Prostate gland (tissue), 2 donors: ENCODE data around the gene THEMIS2. TPM values are rescaled to one million over a fixed set of nuclear protein-coding genes. Genes with fewer than 3 reads are reported as not detected.
"Not testable (repeated sequence)": the region's sequence is repeated elsewhere in the genome, so short reads cannot be mapped to it uniquely, and the experiment has no call there.

ENCODE experiments used
- DNase-seq: peaks from one replicate; pipeline ENCODE4 v3.0.0-alpha.2; 2019; ENCODE audit warnings: low spot score
- H3K27ac ChIP-seq, 2 donors: fragments of 200-600 bp; sonication (generic); 2 replicates each; pipeline ENCODE4 v1.5.1; 2017 to 2019
- H3K27me3 ChIP-seq: fragments of 200-600 bp; sonication (generic); replicated peaks from 2 replicates; pipeline ENCODE4 v1.5.1; 2019; ENCODE audit not compliant: insufficient read depth
- H3K36me3 ChIP-seq, 2 donors: fragments of 200-600 bp; sonication (generic); 1 replicate in 1 of 2; 2 replicates in 1 of 2; pipeline versions ENCODE4 v1.5.1 to v1.8.1; 2017 to 2019
- H3K4me1 ChIP-seq: fragments of 200-600 bp; sonication (generic); replicated peaks from 2 replicates; pipeline ENCODE4 v1.5.1; 2019
- H3K4me3 ChIP-seq, 2 donors: fragments of 200-600 bp; sonication (generic); 2 replicates each; pipeline ENCODE4 v1.5.1; 2017 to 2019
- H3K9me3 ChIP-seq: fragments of 200-600 bp; sonication (generic); 2 replicates; pipeline ENCODE4 v1.5.1; 2017
- POLR2A ChIP-seq: fragments of 450-650 bp; IDR thresholded peaks from one replicate; pipeline ENCODE4 v1.6.1; 2016; ENCODE audit warnings: antibody characterized with exemption, mild to moderate bottlenecking
- POLR2AphosphoS5 ChIP-seq: sonication (generic); formaldehyde crosslinking; IDR thresholded peaks from one replicate; pipeline ENCODE4 v1.6.1; 2017; ENCODE audit warnings: antibody characterized with exemption
- WGBS: methylation state at CpG from one replicate; pipeline ENCODE4 v1.1.5; 2018; 5-methylcytosine and 5-hydroxymethylcytosine counted together
- intact Hi-C: fragments of 100-400 bp; cut with DNase I; formaldehyde crosslinking; loops from one replicate; pipeline ENCODE4 v1.14.2; 2022
- total RNA-seq, 2 donors: library from RNA; depleted of rRNA; stranded (reverse); fragments of >200 nt; gene quantifications; one replicate each; pipeline ENCODE4 v1.1.0, GENCODE V29; 2016
- TF ChIP-seq, protein P1 (sequence below), 4 experiments: fragments of 200-600 bp in 2 of 4; fragments of 450-650 bp in 2 of 4; sonication (generic) in 2 of 4; IDR thresholded peaks; 1 replicate in 3 of 4; 2 replicates in 1 of 4; pipeline ENCODE4 v1.5.1; 2016 to 2019; ENCODE audit warnings: antibody characterized with exemption in 4 of 4, mild to moderate bottlenecking in 2 of 4, moderate library complexity in 2 of 4

The THEMIS2 gene
- total RNA-seq, 2 donors from 2014 or later = 3.6 to 140 TPM

DNA sequence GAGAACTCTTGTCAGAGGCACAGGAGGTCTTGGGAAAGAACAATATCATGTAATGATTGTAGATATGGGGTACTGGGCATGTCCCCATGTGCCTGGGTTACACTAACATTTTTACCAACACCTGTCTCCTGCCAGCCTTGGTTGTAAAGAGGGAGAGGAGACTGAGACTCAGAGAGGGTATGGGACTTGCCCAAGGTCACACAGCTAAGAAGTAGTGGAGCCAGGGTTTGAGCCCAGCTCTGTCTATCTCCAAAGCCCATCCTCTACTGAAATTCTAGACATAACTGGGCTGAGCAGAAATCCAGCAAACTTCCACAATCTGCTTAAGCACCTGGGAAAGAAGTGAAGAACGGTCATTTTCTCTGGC lies 2.6 kb upstream of the THEMIS2 start:
- DNase-seq = no peak
- H3K27ac ChIP-seq = no peak overlapping the region
- no peaks in the 10 kb centered on the region for H3K27me3 ChIP-seq
- H3K9me3 ChIP-seq = no peaks in the 10 kb centered on the region
- no peaks in the 10 kb centered on the region for H3K36me3 ChIP-seq
- intact Hi-C loops = loop anchor here (10.0 kb wide), 1 partner anchor 355 kb away; no protein-coding TSS in a partner anchor
- 85% methylated on average over 1 of the region's 1 CpG for WGBS
- no peak overlapping the region for H3K4me3 ChIP-seq
- no peak for TF ChIP-seq POLR2A
- TF ChIP-seq POLR2AphosphoS5 = no peak
- TF ChIP-seq, protein P1, sequence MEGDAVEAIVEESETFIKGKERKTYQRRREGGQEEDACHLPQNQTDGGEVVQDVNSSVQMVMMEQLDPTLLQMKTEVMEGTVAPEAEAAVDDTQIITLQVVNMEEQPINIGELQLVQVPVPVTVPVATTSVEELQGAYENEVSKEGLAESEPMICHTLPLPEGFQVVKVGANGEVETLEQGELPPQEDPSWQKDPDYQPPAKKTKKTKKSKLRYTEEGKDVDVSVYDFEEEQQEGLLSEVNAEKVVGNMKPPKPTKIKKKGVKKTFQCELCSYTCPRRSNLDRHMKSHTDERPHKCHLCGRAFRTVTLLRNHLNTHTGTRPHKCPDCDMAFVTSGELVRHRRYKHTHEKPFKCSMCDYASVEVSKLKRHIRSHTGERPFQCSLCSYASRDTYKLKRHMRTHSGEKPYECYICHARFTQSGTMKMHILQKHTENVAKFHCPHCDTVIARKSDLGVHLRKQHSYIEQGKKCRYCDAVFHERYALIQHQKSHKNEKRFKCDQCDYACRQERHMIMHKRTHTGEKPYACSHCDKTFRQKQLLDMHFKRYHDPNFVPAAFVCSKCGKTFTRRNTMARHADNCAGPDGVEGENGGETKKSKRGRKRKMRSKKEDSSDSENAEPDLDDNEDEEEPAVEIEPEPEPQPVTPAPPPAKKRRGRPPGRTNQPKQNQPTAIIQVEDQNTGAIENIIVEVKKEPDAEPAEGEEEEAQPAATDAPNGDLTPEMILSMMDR (IDR thresholded peaks at IDR 0.05) = no peak
- H3K4me1 ChIP-seq = no peaks in the 10 kb centered on the region

DNA sequence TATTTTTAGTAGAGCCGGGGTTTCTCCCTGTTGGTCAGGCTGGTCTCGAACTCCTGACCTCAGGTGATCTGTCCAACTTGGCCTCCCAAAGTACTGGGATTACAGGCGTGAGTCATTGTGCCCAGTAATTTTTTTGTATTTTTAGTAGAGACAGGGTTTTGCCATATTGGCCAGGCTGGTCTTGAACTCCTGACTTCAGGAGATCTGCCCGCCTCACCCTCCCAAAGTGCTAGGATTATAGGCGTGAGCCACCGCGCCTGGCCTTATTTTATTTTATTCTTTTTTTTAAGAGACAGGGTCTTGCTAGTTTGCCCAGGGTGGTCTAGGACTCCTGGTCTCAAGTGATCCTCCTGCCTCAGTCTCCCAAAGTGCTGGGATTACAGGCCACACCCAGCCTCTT lies 1.3 kb upstream of the THEMIS2 start:
- WGBS = 90% methylated on average over 7 of the region's 7 CpGs
- H3K27ac ChIP-seq, H3K27me3 ChIP-seq, H3K9me3 ChIP-seq, H3K4me3 ChIP-seq, H3K4me1 ChIP-seq, DNase-seq, intact Hi-C loops, H3K36me3 ChIP-seq: not testable (repeated sequence)

DNA sequence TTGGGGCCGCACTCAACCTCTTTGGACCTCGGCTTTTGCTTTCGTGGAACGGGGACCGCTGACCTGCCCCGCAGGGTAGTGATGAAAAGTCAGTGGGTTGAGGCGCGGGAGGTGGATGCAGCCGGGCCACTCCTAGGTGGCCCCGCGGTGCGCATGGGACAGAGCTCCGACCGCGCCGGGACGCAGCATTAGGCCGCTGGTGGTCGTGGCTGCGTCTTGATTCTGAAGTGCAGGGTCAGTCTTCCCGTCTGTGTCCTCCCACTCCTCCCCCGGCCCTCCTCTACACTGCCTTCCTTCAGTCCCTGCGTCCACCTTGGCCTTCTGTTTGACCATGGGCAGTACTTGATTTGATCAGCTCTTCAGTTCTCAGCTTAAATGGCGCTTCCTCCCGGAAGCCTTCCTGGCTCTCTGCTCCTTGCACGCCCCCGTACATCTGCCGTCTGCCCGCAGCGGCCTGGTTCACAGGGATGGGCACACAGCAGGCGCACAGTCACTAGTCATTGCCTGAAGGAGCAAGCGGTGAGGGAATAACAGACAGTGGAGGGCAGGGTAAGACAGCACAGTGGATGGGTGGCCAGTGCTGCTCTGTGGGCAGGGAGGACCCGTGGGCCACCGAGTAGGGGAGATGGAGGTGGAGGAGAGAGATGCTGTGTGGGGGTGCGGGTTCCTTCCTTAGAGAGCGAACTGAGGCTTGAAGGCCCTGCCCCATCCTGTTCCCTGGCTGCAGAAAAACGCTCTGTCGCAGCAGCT lies 633 bp downstream of the THEMIS2 start:
- Histone ChIP-seq H3K4me3 (peak overlapping the region; percentile 48 to 52), H3K36me3 (no peaks in the 10 kb centered on the region), H3K9me3 (no peaks in the 10 kb centered on the region), H3K27ac (peak overlapping the region in 1 of 2 donors; percentile 53), H3K4me1 (no peaks in the 10 kb centered on the region), H3K27me3 (no peaks in the 10 kb centered on the region)
- TF ChIP-seq POLR2AphosphoS5 (no peak), POLR2A (no peak)
- TF ChIP-seq, protein P1 (IDR thresholded peaks at IDR 0.05) = no peak
- no peak for DNase-seq
- 19% methylated on average over 38 of the region's 38 CpGs for WGBS
- intact Hi-C loops = no loop called here

DNA sequence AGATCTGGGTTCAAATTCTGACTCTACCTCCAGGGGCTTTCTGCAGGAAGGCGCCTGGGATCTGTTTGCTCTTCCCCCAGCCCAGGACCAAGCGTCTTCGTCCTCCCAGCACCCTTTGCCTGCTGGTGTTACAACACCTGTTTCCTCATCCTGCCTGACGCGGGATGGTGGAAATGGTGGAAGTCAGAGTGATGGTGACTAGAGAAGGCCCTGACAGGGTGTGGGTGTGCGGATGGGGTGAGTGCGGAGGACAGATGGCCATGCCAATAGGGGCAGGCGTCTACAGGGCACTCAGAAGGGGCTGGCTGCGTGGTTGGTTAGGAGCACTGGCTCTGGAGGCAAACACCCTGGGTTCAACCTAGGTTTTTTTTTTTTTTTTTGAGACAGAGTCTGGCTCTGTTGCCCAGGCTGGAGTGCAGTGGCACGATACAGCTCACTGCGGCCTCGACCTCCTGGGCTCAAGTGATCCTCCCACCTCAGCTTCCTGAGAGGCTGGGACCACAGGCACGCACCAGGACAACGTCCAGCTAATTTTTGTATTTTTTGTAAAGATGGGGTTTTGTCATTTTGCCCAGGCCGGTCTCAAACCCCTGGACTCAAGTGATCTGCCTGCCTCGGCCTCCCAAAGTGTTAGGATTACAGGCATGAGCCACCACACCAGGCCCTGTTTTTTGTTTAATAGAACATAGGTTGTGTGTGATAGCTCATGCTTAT lies 1.5 kb downstream of the THEMIS2 start:
- intact Hi-C loops = no loop called here
- Histone ChIP-seq H3K4me3 (no peak overlapping the region), H3K27me3 (no peaks in the 10 kb centered on the region), H3K9me3 (no peaks in the 10 kb centered on the region), H3K36me3 (no peaks in the 10 kb centered on the region), H3K4me1 (no peaks in the 10 kb centered on the region), H3K27ac (no peak overlapping the region)
- TF ChIP-seq POLR2A (no peak), POLR2AphosphoS5 (no peak)
- TF ChIP-seq, protein P1 (IDR thresholded peaks at IDR 0.05) = no peak
- WGBS = 91% methylated on average over 16 of the region's 16 CpGs
- DNase-seq = no peak

DNA sequence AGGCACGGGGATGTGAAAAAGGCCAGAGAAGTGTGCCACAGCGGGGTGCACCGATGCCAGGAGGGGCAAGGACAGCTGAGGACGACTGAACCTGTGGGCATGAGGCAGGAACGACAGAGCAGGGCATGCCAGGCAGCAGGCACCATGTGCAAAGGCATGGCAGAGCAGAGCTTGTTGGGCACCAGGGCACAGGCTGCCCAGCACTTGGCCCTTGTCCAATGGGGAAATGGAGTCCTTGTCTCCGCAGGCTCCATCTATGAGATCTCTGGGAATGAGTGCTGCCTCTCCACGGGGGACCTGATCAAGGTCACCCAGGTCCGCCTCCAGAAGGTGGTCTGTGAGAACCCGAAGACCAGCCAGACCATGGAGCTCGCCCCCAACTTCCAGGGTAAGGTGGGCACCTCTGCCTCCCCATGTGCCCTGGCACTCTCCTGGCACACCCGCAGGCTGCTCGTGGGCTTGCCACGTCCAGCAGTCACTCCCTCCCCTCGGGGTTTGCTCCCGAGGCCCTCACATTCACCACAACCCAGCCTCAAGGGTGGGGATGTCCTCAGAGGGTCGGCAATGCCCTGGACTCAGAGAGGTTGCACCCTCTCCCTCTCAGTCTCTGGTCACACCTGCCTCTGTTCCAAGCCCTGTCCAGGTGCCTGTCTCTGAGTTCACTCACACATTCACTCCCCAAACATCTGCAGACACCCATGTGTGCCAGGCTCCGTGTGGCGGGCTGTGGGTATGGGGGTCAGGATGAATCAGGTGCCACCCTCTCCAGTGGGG lies 4.2 kb downstream of the THEMIS2 start:
- Histone ChIP-seq H3K4me1 (no peaks in the 10 kb centered on the region), H3K27me3 (no peaks in the 10 kb centered on the region), H3K9me3 (no peaks in the 10 kb centered on the region), H3K27ac (no peak overlapping the region), H3K4me3 (no peak overlapping the region), H3K36me3 (no peaks in the 10 kb centered on the region)
- WGBS = 86% methylated on average over 17 of the region's 18 CpGs
- intact Hi-C loops = no loop called here
- DNase-seq = no peak
- no peak for TF ChIP-seq POLR2A
- no peak for TF ChIP-seq POLR2AphosphoS5
- TF ChIP-seq, protein P1 (IDR thresholded peaks at IDR 0.05) = no peak
